ENCODE results near the gene NDOR1. TPM values are rescaled to one million over a fixed set of nuclear protein-coding genes. Genes with fewer than 3 reads are reported as not detected.
A peak's percentile ranks its signal among the peaks of the same experiment; 100 is the strongest.

The NDOR1 gene
- total and polyA plus RNA-seq, 2 donors (not counting 3 experiments of a cell fraction or from before 2014, with no cell fraction given), result 13.5 to 26.7 TPM

- TF ChIP-seq EZH2 (IDR thresholded peaks at IDR 0.05; ENCODE audit: borderline replicate concordance, low read depth, low read length, severe bottlenecking) (no peak), FOS (IDR thresholded peaks at IDR 0.05; ENCODE audit: borderline replicate concordance, insufficient read depth, low read length) (no peak), GATA2 (IDR thresholded peaks at IDR 0.05; ENCODE audit: insufficient read depth, insufficient read length, low read depth, low read length) (no peak), POLR2A (IDR thresholded peaks at IDR 0.05; ENCODE audit: low read depth, low read length) (no peak), CTCF (IDR thresholded peaks at IDR 0.05; ENCODE audit: extremely low read depth in 1 of 2, insufficient read depth in 1 of 2, low read depth in 1 of 2, low read length in 2 of 2) (no peak), JUN (IDR thresholded peaks at IDR 0.05; ENCODE audit: borderline replicate concordance, insufficient read depth, insufficient read length, low read depth) (no peak), MYC (IDR thresholded peaks at IDR 0.05; ENCODE audit: low read depth, low read length) (no peak), MAX (IDR thresholded peaks at IDR 0.05; ENCODE audit: insufficient read depth, insufficient read length) (no peak), POLR2AphosphoS5 (IDR thresholded peaks at IDR 0.05; ENCODE audit: insufficient read depth, low read depth, low read length) (no peak)
- Histone ChIP-seq H3K27me3 (ENCODE audit: control insufficient read depth in 2 of 2, insufficient read depth in 2 of 2, low read length in 2 of 2) (no peaks in the 10 kb centered on the region), H4K20me1 (replicated peaks; ENCODE audit: control insufficient read depth, extremely low read depth, insufficient read depth, low read length) (no peaks in the 10 kb centered on the region), H3K4me1 (ENCODE audit: control insufficient read depth, extremely low read depth, insufficient read depth, low read length) (peaks cover 14% of the 10 kb centered on the region), H3K27ac (ENCODE audit: insufficient read depth, low read depth, low read length) (no peak overlapping the region), H3K9me1 (replicated peaks; ENCODE audit: control insufficient read depth, extremely low read depth, insufficient read depth, low read length) (no peaks in the 10 kb centered on the region), H3K9me3 (replicated peaks; ENCODE audit: control insufficient read depth, insufficient read depth, low read length) (no peaks in the 10 kb centered on the region), H2AFZ (ENCODE audit: low read depth, low read length) (no peak overlapping the region), H3K36me3 (ENCODE audit: control insufficient read depth in 2 of 2, extremely low read depth in 1 of 2, insufficient read depth in 2 of 2, low read length in 2 of 2) (peaks cover 2 to 5% of the 10 kb centered on the region in 2 experiments), H3K4me3 (replicated peaks in 1 of 3; ENCODE audit: insufficient read depth in 1 of 3, low read depth in 1 of 3, low read length in 3 of 3) (peak overlapping the region in 2 of 3 experiments; percentile 41 to 94), H3K9ac (replicated peaks; ENCODE audit: extremely low read depth, insufficient read depth, low read length) (no peak overlapping the region), H3K4me2 (ENCODE audit: insufficient read depth, low read length) (peak overlapping the region; percentile 71), H3K79me2 (ENCODE audit: control insufficient read depth, insufficient read depth, low read length) (peaks cover 18% of the 10 kb centered on the region)
- BruUV-seq (replicated peaks), result no TSS peak
- DNase-seq (ENCODE audit: low read depth, low spot score) (no peak), FAIRE-seq (no peak)
- CTCF ChIA-PET, result interaction anchor here (0.9 to 4.4 kb wide), 3 partner anchors 19 to 167 kb away, joined by 3 to 31 read pairs (median 4); partner anchors contain the start of genes EXD3, NOXA1 and TOR4A
- intact Hi-C loops (cut with micrococcal nuclease), result no loop called here
- POLR2A ChIA-PET, result interaction anchor here (1.0 to 1.8 kb wide), 2 partner anchors 14 to 16 kb away, joined by 3 to 14 read pairs; partner anchors contain the start of gene TUBB4B
- dilution Hi-C loops (cut with MboI; ENCODE audit: extremely low pct_ligation_motif_present, low sequenced_read_pairs), result no loop called here
Measured at GRCh38 chr9:137256362-137256761, 50.9 kb downstream of the NDOR1 start.

Measured in endothelial cell of umbilical vein (primary cell).